Neural cell (in vitro differentiated cells): ENCODE results near the gene TPBGL.

Experiments
- CTCF ChIP-seq: fragments of 450-650 bp; IDR thresholded peaks from 2 replicates; pipeline ENCODE4 v1.5.1; 2014; ENCODE audit warnings: antibody characterized with exemption, mild to moderate bottlenecking, moderate library complexity; ENCODE audit not compliant: poor library complexity, severe bottlenecking
- POLR2AphosphoS5 ChIP-seq: IDR thresholded peaks from 2 replicates; pipeline ENCODE4 v1.6.1; 2012
- REST ChIP-seq: IDR thresholded peaks from 2 replicates; pipeline ENCODE4 v1.6.1; 2012; ENCODE audit warnings: borderline replicate concordance

GRCh38 chr11:75194147-75194546 is 46.4 kb upstream of the TPBGL start:
- TF ChIP-seq CTCF, result no peak
- no peak for TF ChIP-seq REST
- no peak for TF ChIP-seq POLR2AphosphoS5
